ENCODE results near the gene LORICRIN. TPM values are rescaled to one million over a fixed set of nuclear protein-coding genes. Genes with fewer than 3 reads are reported as not detected.

The LORICRIN gene
- not detected in 2 replicates for total RNA-seq

DNA sequence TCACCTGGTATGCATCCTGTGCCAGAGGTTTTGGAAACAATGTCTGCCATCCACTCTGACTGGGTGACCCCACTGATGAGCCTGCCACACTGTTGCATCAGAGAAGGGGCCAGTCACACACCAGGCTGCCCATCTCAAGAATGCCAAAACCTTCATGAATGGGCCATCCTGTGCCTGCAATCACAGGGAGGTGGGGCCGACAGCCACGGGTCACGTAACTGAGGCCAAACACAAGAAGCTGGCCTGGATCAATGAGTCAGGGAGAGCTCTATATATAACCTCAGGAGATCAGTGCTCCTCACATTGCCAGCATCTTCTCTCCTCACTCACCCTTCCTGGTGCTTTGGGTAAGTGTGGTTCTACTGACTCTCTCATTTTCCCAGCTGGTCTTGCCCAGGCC is at the start of gene LORICRIN:
TSS of gene LORICRIN (plus strand) at position 301 of the 400 bp plus-strand sequence. CDS start 1,263 bp downstream, outside the sequence.
- H3K4me3 ChIP-seq (ENCODE audit: low read depth, low read length): no peak within 1 kb of the TSS
- TF ChIP-seq, protein P1, sequence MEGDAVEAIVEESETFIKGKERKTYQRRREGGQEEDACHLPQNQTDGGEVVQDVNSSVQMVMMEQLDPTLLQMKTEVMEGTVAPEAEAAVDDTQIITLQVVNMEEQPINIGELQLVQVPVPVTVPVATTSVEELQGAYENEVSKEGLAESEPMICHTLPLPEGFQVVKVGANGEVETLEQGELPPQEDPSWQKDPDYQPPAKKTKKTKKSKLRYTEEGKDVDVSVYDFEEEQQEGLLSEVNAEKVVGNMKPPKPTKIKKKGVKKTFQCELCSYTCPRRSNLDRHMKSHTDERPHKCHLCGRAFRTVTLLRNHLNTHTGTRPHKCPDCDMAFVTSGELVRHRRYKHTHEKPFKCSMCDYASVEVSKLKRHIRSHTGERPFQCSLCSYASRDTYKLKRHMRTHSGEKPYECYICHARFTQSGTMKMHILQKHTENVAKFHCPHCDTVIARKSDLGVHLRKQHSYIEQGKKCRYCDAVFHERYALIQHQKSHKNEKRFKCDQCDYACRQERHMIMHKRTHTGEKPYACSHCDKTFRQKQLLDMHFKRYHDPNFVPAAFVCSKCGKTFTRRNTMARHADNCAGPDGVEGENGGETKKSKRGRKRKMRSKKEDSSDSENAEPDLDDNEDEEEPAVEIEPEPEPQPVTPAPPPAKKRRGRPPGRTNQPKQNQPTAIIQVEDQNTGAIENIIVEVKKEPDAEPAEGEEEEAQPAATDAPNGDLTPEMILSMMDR (conservative IDR thresholded peaks at IDR 0.05; ENCODE audit: low read depth, low read length): no peak
- DNase-seq (ENCODE audit: low read depth): no peak

GRCh38 chr1:153210206-153210605 is 49.3 kb upstream of the LORICRIN start:
- no peak for DNase-seq (ENCODE audit: low read depth)
- TF ChIP-seq, protein P1 (conservative IDR thresholded peaks at IDR 0.05; ENCODE audit: low read depth, low read length): no peak
- H3K4me3 ChIP-seq (ENCODE audit: low read depth, low read length): no peak overlapping the region

- TF ChIP-seq, protein P1 (conservative IDR thresholded peaks at IDR 0.05; ENCODE audit: low read depth, low read length): no peak
- DNase-seq (ENCODE audit: low read depth): no peak
- no peak overlapping the region for H3K4me3 ChIP-seq (ENCODE audit: low read depth, low read length)
Observed at GRCh38 chr1:153212201-153212600, 47.3 kb upstream of the LORICRIN start.

DNA sequence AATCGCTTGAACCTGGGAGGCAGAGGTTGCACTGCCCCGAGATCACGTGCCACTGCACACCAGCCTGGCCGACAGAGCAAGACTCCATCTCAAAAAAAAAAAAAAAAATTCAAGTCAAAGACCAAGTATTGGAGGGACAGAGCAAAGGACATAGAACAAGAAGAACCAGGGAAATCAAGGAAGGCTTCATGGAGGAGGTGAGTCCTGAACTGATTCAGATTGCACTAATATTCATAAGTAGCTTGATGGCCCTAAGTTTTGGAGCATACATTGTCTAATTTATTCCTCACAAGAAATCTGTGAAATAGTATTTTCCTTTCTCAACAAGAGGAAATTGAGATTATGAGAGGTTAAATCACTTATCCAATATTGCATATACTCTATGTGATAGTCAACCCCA is 46.0 kb upstream of the LORICRIN start:
- no peak for DNase-seq (ENCODE audit: low read depth)
- no peak overlapping the region for H3K4me3 ChIP-seq (ENCODE audit: low read depth, low read length)
- TF ChIP-seq, protein P1 (conservative IDR thresholded peaks at IDR 0.05; ENCODE audit: low read depth, low read length): no peak

DNA sequence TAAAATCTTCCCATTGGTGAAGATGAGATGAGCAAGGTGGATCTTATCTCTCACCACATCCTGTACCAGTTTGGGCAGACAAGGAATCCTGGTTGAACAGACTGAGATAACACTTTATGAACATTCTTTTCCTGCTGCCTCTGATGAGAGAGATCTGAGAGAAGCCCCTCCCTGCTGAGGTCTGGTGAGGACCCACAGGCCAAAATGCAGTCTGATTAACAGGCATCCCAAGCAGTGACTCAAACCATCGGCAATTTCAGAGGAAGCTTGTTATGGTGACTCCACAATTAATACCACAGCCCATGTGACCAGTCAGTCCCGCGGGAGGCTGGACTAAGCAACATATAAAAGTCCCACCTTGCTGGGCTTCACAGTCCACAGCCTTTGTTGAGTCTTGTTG is 42.3 kb upstream of the LORICRIN start, which contains the start of gene PRR9:
TSS of gene PRR9 (plus strand) at position 373 of the 400 bp plus-strand sequence. CDS start 561 bp downstream, outside the sequence.
- DNase-seq (ENCODE audit: low read depth): no peak
- TF ChIP-seq, protein P1 (conservative IDR thresholded peaks at IDR 0.05; ENCODE audit: low read depth, low read length): no peak
- no peak within 1 kb of the TSS for H3K4me3 ChIP-seq (ENCODE audit: low read depth, low read length)

- no peak overlapping the region for H3K4me3 ChIP-seq (ENCODE audit: low read depth, low read length)
- TF ChIP-seq, protein P1 (conservative IDR thresholded peaks at IDR 0.05; ENCODE audit: low read depth, low read length): no peak
- no peak for DNase-seq (ENCODE audit: low read depth)
Observed at GRCh38 chr1:153217744-153218416, 41.6 kb upstream of the LORICRIN start.
